NB4 (cell line): ENCODE results near the gene POLR2C.

Source experiments
- CTCF ChIP-seq: IDR thresholded peaks from one replicate; pipeline ENCODE4 v1.5.1; 2012; ENCODE audit warnings: low read depth, low read length
- POLR2A ChIP-seq: IDR thresholded peaks from 2 replicates; pipeline ENCODE4 v1.6.1; 2011; ENCODE audit warnings: mild to moderate bottlenecking; ENCODE audit not compliant: insufficient read length; ENCODE audit errors: extremely low read depth

- TF ChIP-seq POLR2A, result no peak
- no peak for TF ChIP-seq CTCF
These were observed 39.7 kb downstream of the POLR2C start for GRCh38 chr16:57502048-57502775.
